GM13977 (cell line): Measurements from ENCODE around the gene MYO18A.

ENCODE experiments used
- DNase-seq: peaks from one replicate; pipeline ENCODE4 v3.0.0; 2012; ENCODE audit warnings: low spot score
- CTCF ChIP-seq: IDR thresholded peaks from 2 replicates; pipeline ENCODE4 v1.5.1; 2012; ENCODE audit warnings: mild to moderate bottlenecking, control low read depth; ENCODE audit not compliant: insufficient read depth; ENCODE audit errors: extremely low read depth, missing control alignments
- in situ Hi-C: fragments of 300-500 bp; cut with MboI; formaldehyde crosslinking; loops from one replicate; pipeline ENCODE4 v1.12.0; 2022; ENCODE audit warnings: low sequenced_read_pairs, low pct_unique_long_range_greater_than_20kb, mixed read lengths, inconsistent platforms; ENCODE audit not compliant: unreplicated experiment

Gene MYO18A

GRCh38 chr17:29051731-29052130 lies 128.5 kb downstream of the MYO18A start:
- no peak for TF ChIP-seq CTCF
- in situ Hi-C loops: no loop called here
- no peak for DNase-seq

- DNase-seq: no peak
- TF ChIP-seq CTCF: no peak
- in situ Hi-C loops: no loop called here
Measured at GRCh38 chr17:29051194-29051593, 129.0 kb downstream of the MYO18A start.

- in situ Hi-C loops: no loop called here
Measured at GRCh38 chr17:29050176-29050575, 130.0 kb downstream of the MYO18A start.

GRCh38 chr17:29049541-29050145 lies 130.6 kb downstream of the MYO18A start:
- no peak for TF ChIP-seq CTCF
- DNase-seq: no peak
- in situ Hi-C loops: no loop called here

More at GRCh38 chr17:29050176-29050575, 130.0 kb downstream of the MYO18A start:
- no peak for DNase-seq
- TF ChIP-seq CTCF: no peak

GRCh38 chr17:29048440-29049368 lies 131.5 kb downstream of the MYO18A start:
- in situ Hi-C loops: no loop called here
- DNase-seq: no peak
- no peak for TF ChIP-seq CTCF

- in situ Hi-C loops: no loop called here
- TF ChIP-seq CTCF: no peak
- DNase-seq: no peak
Measured at GRCh38 chr17:29046473-29046839, 133.7 kb downstream of the MYO18A start.
